ENCODE measurements around the gene RUNX2. TPM values are rescaled to one million over a fixed set of nuclear protein-coding genes. Genes with fewer than 3 reads are reported as not detected.

Gene RUNX2
- total and polyA plus RNA-seq, 2 experiments from 2014 or later = 0.66 to 1.7 TPM

DNA sequence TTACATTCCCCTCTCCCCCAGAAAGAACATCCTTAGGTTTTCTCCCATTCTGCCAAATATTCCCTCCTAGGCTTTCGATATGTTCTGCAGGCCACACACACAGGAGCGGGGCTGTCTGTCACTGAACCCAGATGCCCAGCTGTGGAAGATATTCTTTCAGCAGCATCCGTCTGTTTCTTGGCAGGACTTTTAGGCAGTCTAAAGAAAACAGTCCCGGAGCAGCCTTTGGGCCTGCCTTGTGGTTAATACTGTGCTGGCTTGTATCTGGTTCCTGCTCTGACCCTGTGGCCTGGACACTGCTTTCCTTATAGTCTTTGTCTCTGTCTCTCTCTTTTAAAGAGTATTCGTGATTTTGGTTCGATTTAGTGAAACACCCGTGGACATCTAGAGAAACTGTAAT is 144.3 kb downstream of the RUNX2 start:
- Histone ChIP-seq H3F3A (replicated peaks; ENCODE audit: low read depth) (no peaks in the 10 kb centered on the region), H3K27ac (ENCODE audit: low read depth) (no peak overlapping the region), H3K4me3 (no peak overlapping the region), H4K20me1 (replicated peaks; ENCODE audit: insufficient read depth) (no peaks in the 10 kb centered on the region), H3K36me3 (ENCODE audit: insufficient read depth) (no peaks in the 10 kb centered on the region), H3K27me3 (ENCODE audit: insufficient read depth) (no peaks in the 10 kb centered on the region), H3K9me2 (ENCODE audit: insufficient read depth) (no peaks in the 10 kb centered on the region), H2AFZ (peak overlapping the region; percentile 40; the same call in 1 of the 2 replicates), H3K4me1 (ENCODE audit: insufficient read depth) (peaks cover 5% of the 10 kb centered on the region; the same call in 1 of the 2 replicates), H3K4me2 (no peak overlapping the region), H3K79me2 (replicated peaks; ENCODE audit: insufficient read depth) (no peaks in the 10 kb centered on the region)
- DNase-seq (ENCODE audit: low spot score) (no peak), ATAC-seq (no peak)
- no peak overlapping the region for H3K4me3 Mint-ChIP-seq
- H3K9me3 Mint-ChIP-seq = no peaks in the 10 kb centered on the region
- no peaks in the 10 kb centered on the region for H3K36me3 Mint-ChIP-seq (ENCODE audit: low read depth)
- H3K4me1 Mint-ChIP-seq = peaks cover 3% of the 10 kb centered on the region; the same call in 2 of the 3 replicates
- TF ChIP-seq, protein P1, sequence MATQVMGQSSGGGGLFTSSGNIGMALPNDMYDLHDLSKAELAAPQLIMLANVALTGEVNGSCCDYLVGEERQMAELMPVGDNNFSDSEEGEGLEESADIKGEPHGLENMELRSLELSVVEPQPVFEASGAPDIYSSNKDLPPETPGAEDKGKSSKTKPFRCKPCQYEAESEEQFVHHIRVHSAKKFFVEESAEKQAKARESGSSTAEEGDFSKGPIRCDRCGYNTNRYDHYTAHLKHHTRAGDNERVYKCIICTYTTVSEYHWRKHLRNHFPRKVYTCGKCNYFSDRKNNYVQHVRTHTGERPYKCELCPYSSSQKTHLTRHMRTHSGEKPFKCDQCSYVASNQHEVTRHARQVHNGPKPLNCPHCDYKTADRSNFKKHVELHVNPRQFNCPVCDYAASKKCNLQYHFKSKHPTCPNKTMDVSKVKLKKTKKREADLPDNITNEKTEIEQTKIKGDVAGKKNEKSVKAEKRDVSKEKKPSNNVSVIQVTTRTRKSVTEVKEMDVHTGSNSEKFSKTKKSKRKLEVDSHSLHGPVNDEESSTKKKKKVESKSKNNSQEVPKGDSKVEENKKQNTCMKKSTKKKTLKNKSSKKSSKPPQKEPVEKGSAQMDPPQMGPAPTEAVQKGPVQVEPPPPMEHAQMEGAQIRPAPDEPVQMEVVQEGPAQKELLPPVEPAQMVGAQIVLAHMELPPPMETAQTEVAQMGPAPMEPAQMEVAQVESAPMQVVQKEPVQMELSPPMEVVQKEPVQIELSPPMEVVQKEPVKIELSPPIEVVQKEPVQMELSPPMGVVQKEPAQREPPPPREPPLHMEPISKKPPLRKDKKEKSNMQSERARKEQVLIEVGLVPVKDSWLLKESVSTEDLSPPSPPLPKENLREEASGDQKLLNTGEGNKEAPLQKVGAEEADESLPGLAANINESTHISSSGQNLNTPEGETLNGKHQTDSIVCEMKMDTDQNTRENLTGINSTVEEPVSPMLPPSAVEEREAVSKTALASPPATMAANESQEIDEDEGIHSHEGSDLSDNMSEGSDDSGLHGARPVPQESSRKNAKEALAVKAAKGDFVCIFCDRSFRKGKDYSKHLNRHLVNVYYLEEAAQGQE (IDR thresholded peaks at IDR 0.05; ENCODE audit: unreplicated experiment) = no peak
- no peak overlapping the region for H3K27ac Mint-ChIP-seq
- H3K27me3 Mint-ChIP-seq (ENCODE audit: insufficient read depth, low read depth, poor library complexity) = no peaks in the 10 kb centered on the region

DNA sequence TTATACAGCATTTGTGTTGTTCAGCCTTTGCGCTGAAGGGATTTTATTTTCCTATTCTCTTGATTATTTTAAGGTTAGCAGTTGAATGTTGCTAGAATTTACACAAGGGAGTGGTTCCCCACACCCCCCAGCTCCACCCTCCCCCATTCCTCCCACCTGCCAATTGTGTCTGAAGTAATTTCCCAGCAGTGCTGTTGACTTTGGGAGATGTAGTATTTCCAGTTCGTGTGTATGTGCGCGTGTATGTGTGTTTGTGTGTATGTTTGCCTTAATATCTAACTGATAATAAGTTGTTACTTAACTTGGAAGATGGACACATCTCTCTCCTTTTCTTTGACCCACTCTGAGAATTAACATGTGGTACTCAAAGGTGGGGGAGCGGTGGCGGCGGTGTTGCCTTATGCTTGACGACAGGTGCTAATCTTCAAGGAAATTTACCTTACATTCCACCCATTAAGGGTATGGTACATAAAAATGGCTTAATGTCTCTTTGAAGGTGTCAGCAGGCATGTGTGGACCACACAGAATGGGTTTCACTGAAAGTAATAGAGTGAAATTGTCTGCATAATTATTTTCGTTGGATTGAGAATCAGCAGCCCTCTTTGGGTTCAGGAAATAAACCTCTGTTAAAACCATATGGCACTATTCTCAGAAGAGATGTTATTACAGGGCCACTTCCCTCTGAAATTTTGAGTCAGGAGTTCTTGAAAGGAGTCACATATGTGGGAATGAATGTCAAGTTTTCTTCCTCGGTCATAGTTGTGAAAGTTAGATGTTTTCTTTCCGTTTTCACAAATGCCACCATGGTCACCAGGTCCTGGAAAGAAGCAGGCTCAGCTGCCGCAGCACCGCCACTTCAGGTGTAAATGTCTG is 145.2 kb downstream of the RUNX2 start:
- Mint-ChIP-seq H3K27me3 (ENCODE audit: insufficient read depth, low read depth, poor library complexity) (no peaks in the 10 kb centered on the region), H3K9me3 (no peaks in the 10 kb centered on the region), H3K36me3 (ENCODE audit: low read depth) (no peaks in the 10 kb centered on the region), H3K27ac (no peak overlapping the region), H3K4me1 (peaks cover 3% of the 10 kb centered on the region; the same call in 2 of the 3 replicates), H3K4me3 (no peak overlapping the region)
- Histone ChIP-seq H3F3A (replicated peaks; ENCODE audit: low read depth) (no peaks in the 10 kb centered on the region), H3K79me2 (replicated peaks; ENCODE audit: insufficient read depth) (no peaks in the 10 kb centered on the region), H3K36me3 (ENCODE audit: insufficient read depth) (no peaks in the 10 kb centered on the region), H4K20me1 (replicated peaks; ENCODE audit: insufficient read depth) (no peaks in the 10 kb centered on the region), H3K4me3 (no peak overlapping the region), H3K27ac (ENCODE audit: low read depth) (no peak overlapping the region; the same call in 1 of the 2 replicates), H3K4me1 (ENCODE audit: insufficient read depth) (peaks cover 5% of the 10 kb centered on the region; the same call in 1 of the 2 replicates), H3K4me2 (no peak overlapping the region), H3K9me2 (ENCODE audit: insufficient read depth) (no peaks in the 10 kb centered on the region), H3K27me3 (ENCODE audit: insufficient read depth) (no peaks in the 10 kb centered on the region), H2AFZ (no peak overlapping the region)
- no peak for DNase-seq (ENCODE audit: low spot score)
- ATAC-seq = no peak
- TF ChIP-seq CREB1 (CRISPR knock-in tag; IDR thresholded peaks at IDR 0.05; ENCODE audit: low read depth) (no peak), NANOG (IDR thresholded peaks at IDR 0.05; ENCODE audit: borderline replicate concordance) (no peak), STAT1 (IDR thresholded peaks at IDR 0.05; ENCODE audit: unreplicated experiment) (no peak)
- TF ChIP-seq, protein P2, sequence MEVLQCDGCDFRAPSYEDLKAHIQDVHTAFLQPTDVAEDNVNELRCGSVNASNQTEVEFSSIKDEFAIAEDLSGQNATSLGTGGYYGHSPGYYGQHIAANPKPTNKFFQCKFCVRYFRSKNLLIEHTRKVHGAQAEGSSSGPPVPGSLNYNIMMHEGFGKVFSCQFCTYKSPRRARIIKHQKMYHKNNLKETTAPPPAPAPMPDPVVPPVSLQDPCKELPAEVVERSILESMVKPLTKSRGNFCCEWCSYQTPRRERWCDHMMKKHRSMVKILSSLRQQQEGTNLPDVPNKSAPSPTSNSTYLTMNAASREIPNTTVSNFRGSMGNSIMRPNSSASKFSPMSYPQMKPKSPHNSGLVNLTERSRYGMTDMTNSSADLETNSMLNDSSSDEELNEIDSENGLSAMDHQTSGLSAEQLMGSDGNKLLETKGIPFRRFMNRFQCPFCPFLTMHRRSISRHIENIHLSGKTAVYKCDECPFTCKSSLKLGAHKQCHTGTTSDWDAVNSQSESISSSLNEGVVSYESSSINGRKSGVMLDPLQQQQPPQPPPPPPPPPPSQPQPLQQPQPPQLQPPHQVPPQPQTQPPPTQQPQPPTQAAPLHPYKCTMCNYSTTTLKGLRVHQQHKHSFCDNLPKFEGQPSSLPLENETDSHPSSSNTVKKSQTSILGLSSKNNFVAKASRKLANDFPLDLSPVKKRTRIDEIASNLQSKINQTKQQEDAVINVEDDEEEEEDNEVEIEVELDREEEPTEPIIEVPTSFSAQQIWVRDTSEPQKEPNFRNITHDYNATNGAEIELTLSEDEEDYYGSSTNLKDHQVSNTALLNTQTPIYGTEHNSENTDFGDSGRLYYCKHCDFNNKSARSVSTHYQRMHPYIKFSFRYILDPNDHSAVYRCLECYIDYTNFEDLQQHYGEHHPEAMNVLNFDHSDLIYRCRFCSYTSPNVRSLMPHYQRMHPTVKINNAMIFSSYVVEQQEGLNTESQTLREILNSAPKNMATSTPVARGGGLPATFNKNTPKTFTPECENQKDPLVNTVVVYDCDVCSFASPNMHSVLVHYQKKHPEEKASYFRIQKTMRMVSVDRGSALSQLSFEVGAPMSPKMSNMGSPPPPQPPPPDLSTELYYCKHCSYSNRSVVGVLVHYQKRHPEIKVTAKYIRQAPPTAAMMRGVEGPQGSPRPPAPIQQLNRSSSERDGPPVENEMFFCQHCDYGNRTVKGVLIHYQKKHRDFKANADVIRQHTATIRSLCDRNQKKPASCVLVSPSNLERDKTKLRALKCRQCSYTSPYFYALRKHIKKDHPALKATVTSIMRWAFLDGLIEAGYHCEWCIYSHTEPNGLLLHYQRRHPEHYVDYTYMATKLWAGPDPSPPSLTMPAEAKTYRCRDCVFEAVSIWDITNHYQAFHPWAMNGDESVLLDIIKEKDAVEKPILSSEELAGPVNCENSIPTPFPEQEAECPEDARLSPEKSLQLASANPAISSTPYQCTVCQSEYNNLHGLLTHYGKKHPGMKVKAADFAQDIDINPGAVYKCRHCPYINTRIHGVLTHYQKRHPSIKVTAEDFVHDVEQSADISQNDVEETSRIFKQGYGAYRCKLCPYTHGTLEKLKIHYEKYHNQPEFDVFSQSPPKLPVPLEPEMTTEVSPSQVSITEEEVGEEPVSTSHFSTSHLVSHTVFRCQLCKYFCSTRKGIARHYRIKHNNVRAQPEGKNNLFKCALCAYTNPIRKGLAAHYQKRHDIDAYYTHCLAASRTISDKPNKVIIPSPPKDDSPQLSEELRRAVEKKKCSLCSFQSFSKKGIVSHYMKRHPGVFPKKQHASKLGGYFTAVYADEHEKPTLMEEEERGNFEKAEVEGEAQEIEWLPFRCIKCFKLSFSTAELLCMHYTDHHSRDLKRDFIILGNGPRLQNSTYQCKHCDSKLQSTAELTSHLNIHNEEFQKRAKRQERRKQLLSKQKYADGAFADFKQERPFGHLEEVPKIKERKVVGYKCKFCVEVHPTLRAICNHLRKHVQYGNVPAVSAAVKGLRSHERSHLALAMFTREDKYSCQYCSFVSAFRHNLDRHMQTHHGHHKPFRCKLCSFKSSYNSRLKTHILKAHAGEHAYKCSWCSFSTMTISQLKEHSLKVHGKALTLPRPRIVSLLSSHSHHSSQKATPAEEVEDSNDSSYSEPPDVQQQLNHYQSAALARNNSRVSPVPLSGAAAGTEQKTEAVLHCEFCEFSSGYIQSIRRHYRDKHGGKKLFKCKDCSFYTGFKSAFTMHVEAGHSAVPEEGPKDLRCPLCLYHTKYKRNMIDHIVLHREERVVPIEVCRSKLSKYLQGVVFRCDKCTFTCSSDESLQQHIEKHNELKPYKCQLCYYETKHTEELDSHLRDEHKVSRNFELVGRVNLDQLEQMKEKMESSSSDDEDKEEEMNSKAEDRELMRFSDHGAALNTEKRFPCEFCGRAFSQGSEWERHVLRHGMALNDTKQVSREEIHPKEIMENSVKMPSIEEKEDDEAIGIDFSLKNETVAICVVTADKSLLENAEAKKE (CRISPR knock-in tag; IDR thresholded peaks at IDR 0.05) = no peak
- TF ChIP-seq, protein P3, sequence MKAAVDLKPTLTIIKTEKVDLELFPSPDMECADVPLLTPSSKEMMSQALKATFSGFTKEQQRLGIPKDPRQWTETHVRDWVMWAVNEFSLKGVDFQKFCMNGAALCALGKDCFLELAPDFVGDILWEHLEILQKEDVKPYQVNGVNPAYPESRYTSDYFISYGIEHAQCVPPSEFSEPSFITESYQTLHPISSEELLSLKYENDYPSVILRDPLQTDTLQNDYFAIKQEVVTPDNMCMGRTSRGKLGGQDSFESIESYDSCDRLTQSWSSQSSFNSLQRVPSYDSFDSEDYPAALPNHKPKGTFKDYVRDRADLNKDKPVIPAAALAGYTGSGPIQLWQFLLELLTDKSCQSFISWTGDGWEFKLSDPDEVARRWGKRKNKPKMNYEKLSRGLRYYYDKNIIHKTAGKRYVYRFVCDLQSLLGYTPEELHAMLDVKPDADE (IDR thresholded peaks at IDR 0.05) = no peak
- TF ChIP-seq, protein P4, sequence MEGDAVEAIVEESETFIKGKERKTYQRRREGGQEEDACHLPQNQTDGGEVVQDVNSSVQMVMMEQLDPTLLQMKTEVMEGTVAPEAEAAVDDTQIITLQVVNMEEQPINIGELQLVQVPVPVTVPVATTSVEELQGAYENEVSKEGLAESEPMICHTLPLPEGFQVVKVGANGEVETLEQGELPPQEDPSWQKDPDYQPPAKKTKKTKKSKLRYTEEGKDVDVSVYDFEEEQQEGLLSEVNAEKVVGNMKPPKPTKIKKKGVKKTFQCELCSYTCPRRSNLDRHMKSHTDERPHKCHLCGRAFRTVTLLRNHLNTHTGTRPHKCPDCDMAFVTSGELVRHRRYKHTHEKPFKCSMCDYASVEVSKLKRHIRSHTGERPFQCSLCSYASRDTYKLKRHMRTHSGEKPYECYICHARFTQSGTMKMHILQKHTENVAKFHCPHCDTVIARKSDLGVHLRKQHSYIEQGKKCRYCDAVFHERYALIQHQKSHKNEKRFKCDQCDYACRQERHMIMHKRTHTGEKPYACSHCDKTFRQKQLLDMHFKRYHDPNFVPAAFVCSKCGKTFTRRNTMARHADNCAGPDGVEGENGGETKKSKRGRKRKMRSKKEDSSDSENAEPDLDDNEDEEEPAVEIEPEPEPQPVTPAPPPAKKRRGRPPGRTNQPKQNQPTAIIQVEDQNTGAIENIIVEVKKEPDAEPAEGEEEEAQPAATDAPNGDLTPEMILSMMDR (conservative IDR thresholded peaks at IDR 0.05; ENCODE audit: low read depth in 2 of 2) = no peak
